ENCODE data around the gene CHST8. TPM values are rescaled to one million over a fixed set of nuclear protein-coding genes. Genes with fewer than 3 reads are reported as not detected.

Gene CHST8
- polyA plus RNA-seq, 1 of the 3 experiments (the other 2 are of a cell fraction), result 0.05 TPM

- Histone ChIP-seq H3K4me2 (no peak overlapping the region), H3K4me3 (ENCODE audit: low read depth in 2 of 2, low read length in 1 of 2) (no peak overlapping the region), H3F3A (replicated peaks; ENCODE audit: insufficient read depth) (no peaks in the 10 kb centered on the region), H3K4me1 (ENCODE audit: control insufficient read depth in 1 of 2, insufficient read depth in 2 of 2, low read depth in 1 of 2, low read length in 1 of 2) (peaks cover 0 to 13% of the 10 kb centered on the region in 2 experiments; a peak in 1 of 4 replicates), H3K9me3 (no peaks in the 10 kb centered on the region), H3K79me2 (ENCODE audit: insufficient read depth) (no peaks in the 10 kb centered on the region), H3K9ac (no peak overlapping the region), H4K20me1 (ENCODE audit: insufficient read depth) (no peaks in the 10 kb centered on the region), H3K9me2 (no peaks in the 10 kb centered on the region), H3K36me3 (replicated peaks in 1 of 2; ENCODE audit: control insufficient read depth in 1 of 2, insufficient read depth in 2 of 2, low read length in 1 of 2) (peaks cover 0 to 8% of the 10 kb centered on the region in 2 experiments), H3K27me3 (ENCODE audit: insufficient read depth) (no peaks in the 10 kb centered on the region), H2AFZ (ENCODE audit: low read depth) (no peak overlapping the region), H3K27ac (ENCODE audit: low read depth in 2 of 2, low read length in 1 of 2) (no peak overlapping the region)
- ChIA-PET CTCF (interaction anchor here (0.6 to 2.7 kb wide), 5 partner anchors 9 to 130 kb away, joined by 3 to 8 read pairs (median 5); partner anchors contain the start of gene KCTD15), POLR2A (no interaction called here)
- TF ChIP-seq SMC3 (IDR thresholded peaks at IDR 0.05; ENCODE audit: low read depth, low read length) (no peak), TAF1 (IDR thresholded peaks at IDR 0.05; ENCODE audit: borderline replicate concordance, low read depth, low read length) (no peak), NFIC (IDR thresholded peaks at IDR 0.05; ENCODE audit: borderline replicate concordance) (no peak), MEF2A (IDR thresholded peaks at IDR 0.05; ENCODE audit: borderline replicate concordance, low read depth) (no peak)
- DNase-seq, result no peak
- 85% methylated on average over 9 of the region's 9 CpGs for WGBS (ENCODE audit: low lambda C conversion rate)
Observed at GRCh38 chr19:33805840-33806433, 184.2 kb downstream of the CHST8 start.

DNA sequence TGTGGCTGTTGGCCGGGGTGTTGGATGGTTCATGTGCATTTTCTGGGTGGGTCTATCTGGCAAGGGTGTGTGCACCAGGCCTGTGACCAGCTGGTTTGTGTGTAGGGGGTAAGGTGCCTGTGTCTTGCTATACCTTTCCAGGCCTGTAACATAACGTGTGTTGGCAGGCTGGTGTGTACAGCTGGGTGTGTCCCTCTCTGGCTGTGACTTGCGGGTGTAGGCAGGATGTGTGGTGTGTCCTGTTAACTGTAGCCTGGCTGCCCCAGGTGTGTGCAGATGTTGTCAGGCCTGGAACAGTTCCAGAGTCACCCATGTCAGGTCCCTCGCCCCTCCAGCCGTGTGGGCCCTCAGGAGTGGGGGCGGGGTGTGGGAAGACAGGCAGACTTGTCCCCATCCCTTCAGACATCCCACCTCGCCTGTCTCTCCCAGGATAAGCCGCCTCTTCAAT, 184.7 kb downstream of the CHST8 start:
- H3K9ac ChIP-seq, result no peak overlapping the region
- ChIA-PET CTCF (interaction anchor here (1.0 to 2.1 kb wide), 3 partner anchors 29 to 191 kb away, joined by 3 to 7 read pairs (median 6); no protein-coding TSS in a partner anchor), POLR2A (no interaction called here)

More for the DNA sequence above, 184.7 kb downstream of the CHST8 start:
- Histone ChIP-seq H3K27ac (ENCODE audit: low read depth in 2 of 2, low read length in 1 of 2) (no peak overlapping the region), H4K20me1 (ENCODE audit: insufficient read depth) (no peaks in the 10 kb centered on the region), H3K9me2 (no peaks in the 10 kb centered on the region), H3K36me3 (replicated peaks in 1 of 2; ENCODE audit: control insufficient read depth in 1 of 2, insufficient read depth in 2 of 2, low read length in 1 of 2) (peaks cover 0 to 8% of the 10 kb centered on the region in 2 experiments), H3K79me2 (ENCODE audit: insufficient read depth) (no peaks in the 10 kb centered on the region), H3K4me3 (ENCODE audit: low read depth in 2 of 2, low read length in 1 of 2) (no peak overlapping the region), H2AFZ (ENCODE audit: low read depth) (no peak overlapping the region), H3K27me3 (ENCODE audit: insufficient read depth) (no peaks in the 10 kb centered on the region), H3K4me2 (no peak overlapping the region), H3F3A (replicated peaks; ENCODE audit: insufficient read depth) (no peaks in the 10 kb centered on the region), H3K4me1 (ENCODE audit: control insufficient read depth in 1 of 2, insufficient read depth in 2 of 2, low read depth in 1 of 2, low read length in 1 of 2) (peaks cover 0 to 10% of the 10 kb centered on the region in 2 experiments; a peak in 1 of 4 replicates), H3K9me3 (no peaks in the 10 kb centered on the region)
- 85% methylated on average over 7 of the region's 8 CpGs for WGBS (ENCODE audit: low lambda C conversion rate)
- DNase-seq, result no peak
- TF ChIP-seq RCOR1 (IDR thresholded peaks at IDR 0.05; ENCODE audit: low read length) (no peak), NRF1 (IDR thresholded peaks at IDR 0.05; ENCODE audit: low read depth, low read length) (no peak), POLR2AphosphoS5 (IDR thresholded peaks at IDR 0.05; ENCODE audit: low read depth, low read length) (no peak), RAD21 (IDR thresholded peaks at IDR 0.05; ENCODE audit: low read length) (no peak), EZH2phosphoT487 (IDR thresholded peaks at IDR 0.05; ENCODE audit: borderline replicate concordance, low read depth) (no peak), RXRA (IDR thresholded peaks at IDR 0.05; ENCODE audit: borderline replicate concordance, low read depth) (no peak), USF2 (IDR thresholded peaks at IDR 0.05; ENCODE audit: borderline replicate concordance, low read depth, low read length) (no peak), SMC3 (IDR thresholded peaks at IDR 0.05; ENCODE audit: low read depth, low read length) (no peak), MEF2A (IDR thresholded peaks at IDR 0.05; ENCODE audit: borderline replicate concordance, low read depth) (no peak), FOSL2 (IDR thresholded peaks at IDR 0.05; ENCODE audit: borderline replicate concordance, low read depth) (no peak), NFIC (IDR thresholded peaks at IDR 0.05; ENCODE audit: borderline replicate concordance) (no peak), ELF1 (IDR thresholded peaks at IDR 0.05) (no peak), TAF1 (IDR thresholded peaks at IDR 0.05; ENCODE audit: borderline replicate concordance, low read depth, low read length) (no peak), TEAD4 (IDR thresholded peaks at IDR 0.05; ENCODE audit: borderline replicate concordance, insufficient read depth) (no peak), GABPA (IDR thresholded peaks at IDR 0.05; ENCODE audit: low read depth) (no peak)
- TF ChIP-seq, protein P1, sequence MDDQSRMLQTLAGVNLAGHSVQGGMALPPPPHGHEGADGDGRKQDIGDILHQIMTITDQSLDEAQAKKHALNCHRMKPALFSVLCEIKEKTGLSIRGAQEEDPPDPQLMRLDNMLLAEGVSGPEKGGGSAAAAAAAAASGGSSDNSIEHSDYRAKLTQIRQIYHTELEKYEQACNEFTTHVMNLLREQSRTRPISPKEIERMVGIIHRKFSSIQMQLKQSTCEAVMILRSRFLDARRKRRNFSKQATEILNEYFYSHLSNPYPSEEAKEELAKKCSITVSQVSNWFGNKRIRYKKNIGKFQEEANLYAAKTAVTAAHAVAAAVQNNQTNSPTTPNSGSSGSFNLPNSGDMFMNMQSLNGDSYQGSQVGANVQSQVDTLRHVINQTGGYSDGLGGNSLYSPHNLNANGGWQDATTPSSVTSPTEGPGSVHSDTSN (IDR thresholded peaks at IDR 0.05), result no peak
- TF ChIP-seq, protein P2, sequence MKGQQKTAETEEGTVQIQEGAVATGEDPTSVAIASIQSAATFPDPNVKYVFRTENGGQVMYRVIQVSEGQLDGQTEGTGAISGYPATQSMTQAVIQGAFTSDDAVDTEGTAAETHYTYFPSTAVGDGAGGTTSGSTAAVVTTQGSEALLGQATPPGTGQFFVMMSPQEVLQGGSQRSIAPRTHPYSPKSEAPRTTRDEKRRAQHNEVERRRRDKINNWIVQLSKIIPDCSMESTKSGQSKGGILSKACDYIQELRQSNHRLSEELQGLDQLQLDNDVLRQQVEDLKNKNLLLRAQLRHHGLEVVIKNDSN (IDR thresholded peaks at IDR 0.05; ENCODE audit: borderline replicate concordance, low read depth), result no peak

All from SK-N-SH (cell line).